ENCODE measurements around the gene STPG3. TPM values are rescaled to one million over a fixed set of nuclear protein-coding genes. Genes with fewer than 3 reads are reported as not detected.

Gene STPG3
- total and polyA plus RNA-seq, 2 of the 13 experiments (the other 11 are each of a cell fraction or from before 2014, with no cell fraction given), result not detected

DNA sequence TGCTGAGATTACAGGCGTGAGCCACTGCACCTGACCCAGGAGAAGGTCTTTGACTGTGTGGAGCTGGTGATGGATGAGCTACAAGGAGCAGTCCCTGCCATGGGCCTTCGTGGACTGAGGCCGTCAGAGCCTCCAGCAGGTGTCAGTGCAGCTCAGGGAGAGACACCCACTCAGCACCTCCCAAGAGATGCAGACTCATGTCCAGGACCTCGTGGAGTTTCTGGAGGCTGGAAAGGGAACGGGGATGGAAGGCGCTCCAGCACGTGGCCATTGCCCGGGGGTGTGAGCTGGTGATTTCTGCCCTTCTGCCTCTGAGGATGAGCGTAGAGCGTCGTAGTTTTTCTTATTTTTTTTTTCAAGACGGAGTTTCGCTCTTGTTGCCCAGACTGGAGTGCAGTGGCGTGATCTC lies 35.9 kb downstream of the STPG3 start (continued):
- TF ChIP-seq HDAC6 (IDR thresholded peaks at IDR 0.05; ENCODE audit: low read depth, low read length) (no peak), REL (CRISPR knock-in tag; conservative IDR thresholded peaks at IDR 0.05) (no peak), PAXIP1 (CRISPR knock-in tag; conservative IDR thresholded peaks at IDR 0.05) (no peak), ZNF383 (CRISPR knock-in tag; IDR thresholded peaks at IDR 0.05; ENCODE audit: borderline replicate concordance) (no peak), NFE2L2 (IDR thresholded peaks at IDR 0.05; ENCODE audit: low read length) (no peak), USF2 (IDR thresholded peaks at IDR 0.05; ENCODE audit: low read depth, low read length) (no peak), USF2 (CRISPR knock-in tag; IDR thresholded peaks at IDR 0.05; ENCODE audit: borderline replicate concordance) (no peak), ZNF839 (CRISPR knock-in tag; IDR thresholded peaks at IDR 0.05; ENCODE audit: borderline replicate concordance) (peak; percentile 43; the same call in 1 of the 2 replicates), CBX1 (IDR thresholded peaks at IDR 0.05; ENCODE audit: low read depth) (no peak), ZSCAN29 (CRISPR knock-in tag; conservative IDR thresholded peaks at IDR 0.05) (no peak), TAF15 (IDR thresholded peaks at IDR 0.05; ENCODE audit: low read depth, low read length, poor library complexity, severe bottlenecking) (no peak), THAP11 (CRISPR knock-in tag; IDR thresholded peaks at IDR 0.05) (peak; percentile 59), NCOA1 (CRISPR knock-in tag; IDR thresholded peaks at IDR 0.05) (no peak), ZNF792 (CRISPR knock-in tag; IDR thresholded peaks at IDR 0.05) (no peak), GATAD1 (CRISPR knock-in tag; IDR thresholded peaks at IDR 0.05) (no peak), RELA (CRISPR knock-in tag; IDR thresholded peaks at IDR 0.05) (no peak), ZNF20 (CRISPR knock-in tag; IDR thresholded peaks at IDR 0.05) (no peak), CC2D1A (CRISPR knock-in tag; IDR thresholded peaks at IDR 0.05) (no peak), ZNF746 (CRISPR knock-in tag; IDR thresholded peaks at IDR 0.05) (no peak), PITX1 (CRISPR knock-in tag; IDR thresholded peaks at IDR 0.05) (no peak), ZNF749 (CRISPR knock-in tag; IDR thresholded peaks at IDR 0.05; ENCODE audit: borderline replicate concordance) (no peak)
- TF ChIP-seq, protein P1, sequence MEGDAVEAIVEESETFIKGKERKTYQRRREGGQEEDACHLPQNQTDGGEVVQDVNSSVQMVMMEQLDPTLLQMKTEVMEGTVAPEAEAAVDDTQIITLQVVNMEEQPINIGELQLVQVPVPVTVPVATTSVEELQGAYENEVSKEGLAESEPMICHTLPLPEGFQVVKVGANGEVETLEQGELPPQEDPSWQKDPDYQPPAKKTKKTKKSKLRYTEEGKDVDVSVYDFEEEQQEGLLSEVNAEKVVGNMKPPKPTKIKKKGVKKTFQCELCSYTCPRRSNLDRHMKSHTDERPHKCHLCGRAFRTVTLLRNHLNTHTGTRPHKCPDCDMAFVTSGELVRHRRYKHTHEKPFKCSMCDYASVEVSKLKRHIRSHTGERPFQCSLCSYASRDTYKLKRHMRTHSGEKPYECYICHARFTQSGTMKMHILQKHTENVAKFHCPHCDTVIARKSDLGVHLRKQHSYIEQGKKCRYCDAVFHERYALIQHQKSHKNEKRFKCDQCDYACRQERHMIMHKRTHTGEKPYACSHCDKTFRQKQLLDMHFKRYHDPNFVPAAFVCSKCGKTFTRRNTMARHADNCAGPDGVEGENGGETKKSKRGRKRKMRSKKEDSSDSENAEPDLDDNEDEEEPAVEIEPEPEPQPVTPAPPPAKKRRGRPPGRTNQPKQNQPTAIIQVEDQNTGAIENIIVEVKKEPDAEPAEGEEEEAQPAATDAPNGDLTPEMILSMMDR (CRISPR knock-in tag; IDR thresholded peaks at IDR 0.05), result peak; percentile 92
- TF ChIP-seq, protein P2, sequence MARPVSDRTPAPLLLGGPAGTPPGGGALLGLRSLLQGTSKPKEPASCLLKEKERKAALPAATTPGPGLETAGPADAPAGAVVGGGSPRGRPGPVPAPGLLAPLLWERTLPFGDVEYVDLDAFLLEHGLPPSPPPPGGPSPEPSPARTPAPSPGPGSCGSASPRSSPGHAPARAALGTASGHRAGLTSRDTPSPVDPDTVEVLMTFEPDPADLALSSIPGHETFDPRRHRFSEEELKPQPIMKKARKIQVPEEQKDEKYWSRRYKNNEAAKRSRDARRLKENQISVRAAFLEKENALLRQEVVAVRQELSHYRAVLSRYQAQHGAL (CRISPR knock-in tag; IDR thresholded peaks at IDR 0.05; ENCODE audit: not compliant biosample characterization), result no peak

All from HepG2 (cell line).